Gastrocnemius medialis (tissue), 4 donors: ENCODE data around the gene MXRA8. TPM values are rescaled to one million over a fixed set of nuclear protein-coding genes. Genes with fewer than 3 reads are reported as not detected.

ENCODE experiments used
- ATAC-seq, 2 donors: fragments of 150-250 bp; one replicate each; pipeline ENCODE4 v1.9.1; 2016
- DNase-seq, 2 donors: peaks; one replicate each; pipeline ENCODE4 v3.0.0-alpha.2; 2019
- H3K27ac ChIP-seq, 4 donors: fragments of 200-600 bp; sonication (generic); 1 replicate in 1 of 4; 2 replicates in 3 of 4; pipeline ENCODE4 v1.5.1; 2016 to 2018; ENCODE audit warnings: mild to moderate bottlenecking in 2 of 4, moderate library complexity in 1 of 4
- H3K27me3 ChIP-seq, 3 donors: fragments of 200-600 bp; sonication (generic) in 2 of 3; 1 replicate in 1 of 3; 2 replicates in 2 of 3; pipeline versions ENCODE4 v1.5.1 to v1.6.0; 2016 to 2019; ENCODE audit warnings: mild to moderate bottlenecking in 1 of 3, moderate library complexity in 1 of 3
- H3K36me3 ChIP-seq, 2 donors: fragments of 200-600 bp; sonication (generic) in 1 of 2; one replicate each; pipeline ENCODE4 v1.5.1; 2017 to 2018
- H3K4me1 ChIP-seq, 2 donors: fragments of 200-600 bp; sonication (generic) in 1 of 2; one replicate each; pipeline ENCODE4 v1.5.1; 2016 to 2017; ENCODE audit warnings: mild to moderate bottlenecking in 2 of 2
- H3K4me3 ChIP-seq, 4 donors: fragments of 200-600 bp; sonication (generic) in 3 of 4; 1 replicate in 1 of 4; 2 replicates in 3 of 4; pipeline ENCODE4 v1.5.1; 2016 to 2019; ENCODE audit warnings: mild to moderate bottlenecking in 2 of 4
- H3K9me3 ChIP-seq, 3 donors: fragments of 200-600 bp; sonication (generic) in 2 of 3; 1 replicate in 1 of 3; 2 replicates in 2 of 3; pipeline ENCODE4 v1.5.1; 2016 to 2019
- POLR2A ChIP-seq, 2 donors: fragments of 450-650 bp; IDR thresholded peaks; one replicate each; pipeline ENCODE4 v1.6.1; 2017; ENCODE audit warnings: antibody characterized with exemption in 2 of 2, mild to moderate bottlenecking in 2 of 2, moderate library complexity in 2 of 2
- in situ Hi-C, 4 donors: fragments of 200-750 bp; cut with MboI; loops; one replicate each; pipeline versions ENCODE4 v1.15.0 to v1.8.0; 2017; ENCODE audit warnings: low sequenced_read_pairs in 4 of 4
- intact Hi-C: fragments of 100-400 bp; cut with DNase I; formaldehyde crosslinking; loops from one replicate; pipeline ENCODE4 v1.15.1; 2023; ENCODE audit warnings: low total_unique reads
- total RNA-seq, 4 donors: library from RNA; depleted of rRNA; stranded (reverse); fragments of >200 nt; gene quantifications; one replicate each; pipeline versions ENCODE4 v1.1.0 to v1.2.3, GENCODE V29; 2016
- TF ChIP-seq, protein P1 (sequence below), 5 experiments: fragments of 450-650 bp in 3 of 5; fragments of 200-600 bp in 2 of 5; sonication (generic) in 2 of 5; IDR thresholded peaks in 4 of 5; conservative IDR thresholded peaks in 1 of 5; 1 replicate in 4 of 5; 2 replicates in 1 of 5; pipeline ENCODE4 v1.5.1; 2016 to 2019; ENCODE audit warnings: antibody characterized with exemption in 5 of 5, mild to moderate bottlenecking in 3 of 5, moderate library complexity in 3 of 5

MXRA8 gene
- total RNA-seq, 4 donors from 2014 or later = 13.9 to 41.9 (median 34.2) TPM

GRCh38 chr1:1333551-1334241, 24.7 kb downstream of the MXRA8 start:
- H3K27me3 ChIP-seq = no peaks in the 10 kb centered on the region
- in situ Hi-C loops = no loop called here
- intact Hi-C loops = no loop called here
- TF ChIP-seq POLR2A (IDR thresholded peaks at IDR 0.05) = no peak
- TF ChIP-seq, protein P1, sequence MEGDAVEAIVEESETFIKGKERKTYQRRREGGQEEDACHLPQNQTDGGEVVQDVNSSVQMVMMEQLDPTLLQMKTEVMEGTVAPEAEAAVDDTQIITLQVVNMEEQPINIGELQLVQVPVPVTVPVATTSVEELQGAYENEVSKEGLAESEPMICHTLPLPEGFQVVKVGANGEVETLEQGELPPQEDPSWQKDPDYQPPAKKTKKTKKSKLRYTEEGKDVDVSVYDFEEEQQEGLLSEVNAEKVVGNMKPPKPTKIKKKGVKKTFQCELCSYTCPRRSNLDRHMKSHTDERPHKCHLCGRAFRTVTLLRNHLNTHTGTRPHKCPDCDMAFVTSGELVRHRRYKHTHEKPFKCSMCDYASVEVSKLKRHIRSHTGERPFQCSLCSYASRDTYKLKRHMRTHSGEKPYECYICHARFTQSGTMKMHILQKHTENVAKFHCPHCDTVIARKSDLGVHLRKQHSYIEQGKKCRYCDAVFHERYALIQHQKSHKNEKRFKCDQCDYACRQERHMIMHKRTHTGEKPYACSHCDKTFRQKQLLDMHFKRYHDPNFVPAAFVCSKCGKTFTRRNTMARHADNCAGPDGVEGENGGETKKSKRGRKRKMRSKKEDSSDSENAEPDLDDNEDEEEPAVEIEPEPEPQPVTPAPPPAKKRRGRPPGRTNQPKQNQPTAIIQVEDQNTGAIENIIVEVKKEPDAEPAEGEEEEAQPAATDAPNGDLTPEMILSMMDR (IDR thresholded peaks at IDR 0.05 in 4 of 5, conservative IDR thresholded peaks at IDR 0.05 in 1 of 5) = no peak
- peaks cover 0 to 27% of the 10 kb centered on the region in 2 donors for H3K36me3 ChIP-seq
- H3K4me1 ChIP-seq = peaks cover 21 to 27% of the 10 kb centered on the region in 2 donors
- H3K27ac ChIP-seq = peak overlapping the region in 3 of 4 donors; percentile 20 to 43 (median 37)
- no peaks in the 10 kb centered on the region for H3K9me3 ChIP-seq
- DNase-seq (no peak), ATAC-seq (peak; percentile 9 to 10)
- H3K4me3 ChIP-seq = no peak overlapping the region

DNA sequence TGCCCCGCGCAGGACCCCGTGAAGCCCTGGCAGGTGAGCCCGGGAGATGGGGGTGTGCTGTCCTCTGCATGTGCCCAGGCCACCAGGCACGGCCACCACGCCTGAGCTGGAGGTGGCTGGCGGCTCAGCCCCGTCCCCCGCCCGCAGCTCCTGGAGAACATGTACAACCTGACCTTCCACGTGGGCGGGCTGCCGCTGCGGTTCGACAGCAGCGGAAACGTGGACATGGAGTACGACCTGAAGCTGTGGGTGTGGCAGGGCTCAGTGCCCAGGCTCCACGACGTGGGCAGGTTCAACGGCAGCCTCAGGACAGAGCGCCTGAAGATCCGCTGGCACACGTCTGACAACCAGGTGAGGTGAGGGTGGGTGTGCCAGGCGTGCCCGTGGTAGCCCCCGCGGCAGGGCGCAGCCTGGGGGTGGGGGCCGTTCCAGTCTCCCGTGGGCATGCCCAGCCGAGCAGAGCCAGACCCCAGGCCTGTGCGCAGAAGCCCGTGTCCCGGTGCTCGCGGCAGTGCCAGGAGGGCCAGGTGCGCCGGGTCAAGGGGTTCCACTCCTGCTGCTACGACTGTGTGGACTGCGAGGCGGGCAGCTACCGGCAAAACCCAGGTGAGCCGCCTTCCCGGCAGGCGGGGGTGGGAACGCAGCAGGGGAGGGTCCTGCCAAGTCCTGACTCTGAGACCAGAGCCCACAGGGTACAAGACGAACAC, 25.4 kb downstream of the MXRA8 start:
- no peaks in the 10 kb centered on the region for H3K9me3 ChIP-seq
- H3K27ac ChIP-seq = peak overlapping the region in 3 of 4 donors; percentile 37 to 43 (median 37)
- peaks cover 0 to 23% of the 10 kb centered on the region in 2 donors for H3K36me3 ChIP-seq
- peaks cover 21 to 27% of the 10 kb centered on the region in 2 donors for H3K4me1 ChIP-seq
- H3K4me3 ChIP-seq = no peak overlapping the region
- in situ Hi-C loops = no loop called here
- intact Hi-C loops = no loop called here
- no peaks in the 10 kb centered on the region for H3K27me3 ChIP-seq
- peak; percentile 22 to 23 for ATAC-seq
- DNase-seq = peak in 1 of 2 donors; percentile 68
- TF ChIP-seq POLR2A (IDR thresholded peaks at IDR 0.05) = no peak
- TF ChIP-seq, protein P1 (IDR thresholded peaks at IDR 0.05 in 4 of 5, conservative IDR thresholded peaks at IDR 0.05 in 1 of 5) = no peak

GRCh38 chr1:1332031-1332755, 26.2 kb downstream of the MXRA8 start:
- no peak for DNase-seq
- Histone ChIP-seq H3K4me3 (no peak overlapping the region), H3K27ac (no peak overlapping the region), H3K9me3 (no peaks in the 10 kb centered on the region), H3K36me3 (peaks cover 0 to 21% of the 10 kb centered on the region in 2 donors), H3K27me3 (no peaks in the 10 kb centered on the region), H3K4me1 (peaks cover 21 to 27% of the 10 kb centered on the region in 2 donors)
- in situ Hi-C loops (no loop called here), intact Hi-C loops (no loop called here)
- TF ChIP-seq POLR2A (IDR thresholded peaks at IDR 0.05) = no peak
- TF ChIP-seq, protein P1 (IDR thresholded peaks at IDR 0.05 in 4 of 5, conservative IDR thresholded peaks at IDR 0.05 in 1 of 5) = no peak
- ATAC-seq = no peak

DNA sequence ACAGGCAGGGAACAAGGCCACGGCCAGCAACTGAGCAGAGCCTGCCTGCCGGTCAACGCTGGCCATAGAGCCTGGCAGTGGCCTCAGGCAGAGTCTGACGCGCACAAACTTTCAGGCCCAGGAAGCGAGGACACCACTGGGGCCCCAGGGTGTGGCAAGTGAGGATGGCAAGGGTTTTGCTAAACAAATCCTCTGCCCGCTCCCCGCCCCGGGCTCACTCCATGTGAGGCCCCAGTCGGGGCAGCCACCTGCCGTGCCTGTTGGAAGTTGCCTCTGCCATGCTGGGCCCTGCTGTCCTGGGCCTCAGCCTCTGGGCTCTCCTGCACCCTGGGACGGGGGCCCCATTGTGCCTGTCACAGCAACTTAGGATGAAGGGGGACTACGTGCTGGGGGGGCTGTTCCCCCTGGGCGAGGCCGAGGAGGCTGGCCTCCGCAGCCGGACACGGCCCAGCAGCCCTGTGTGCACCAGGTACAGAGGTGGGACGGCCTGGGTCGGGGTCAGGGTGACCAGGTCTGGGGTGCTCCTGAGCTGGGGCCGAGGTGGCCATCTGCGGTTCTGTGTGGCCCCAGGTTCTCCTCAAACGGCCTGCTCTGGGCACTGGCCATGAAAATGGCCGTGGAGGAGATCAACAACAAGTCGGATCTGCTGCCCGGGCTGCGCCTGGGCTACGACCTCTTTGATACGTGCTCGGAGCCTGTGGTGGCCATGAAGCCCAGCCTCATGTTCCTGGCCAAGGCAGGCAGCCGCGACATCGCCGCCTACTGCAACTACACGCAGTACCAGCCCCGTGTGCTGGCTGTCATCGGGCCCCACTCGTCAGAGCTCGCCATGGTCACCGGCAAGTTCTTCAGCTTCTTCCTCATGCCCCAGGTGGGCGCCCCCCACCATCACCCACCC, 27.0 kb downstream of the MXRA8 start, which contains the start of gene TAS1R3:
Gene TAS1R3, plus strand, starts transcription at position 213 of the 898 bp plus-strand sequence. Its CDS starts 66 bp downstream, at position 279.
- ATAC-seq (peak in 1 of 2 donors; percentile 14), DNase-seq (no peak)
- TF ChIP-seq POLR2A (IDR thresholded peaks at IDR 0.05) = no peak
- TF ChIP-seq, protein P1 (IDR thresholded peaks at IDR 0.05 in 4 of 5, conservative IDR thresholded peaks at IDR 0.05 in 1 of 5) = no peak
- intact Hi-C loops (no loop called here), in situ Hi-C loops (no loop called here)
- peaks cover 0 to 15% of the 10 kb centered on the region in 2 donors for H3K36me3 ChIP-seq
- no peaks in the 10 kb centered on the region for H3K27me3 ChIP-seq
- peaks cover 26 to 34% of the 10 kb centered on the region in 2 donors for H3K4me1 ChIP-seq
- no peak within 1 kb of the TSS for H3K27ac ChIP-seq
- H3K9me3 ChIP-seq = no peaks in the 10 kb centered on the region
- no peak within 1 kb of the TSS for H3K4me3 ChIP-seq
